CD4-positive, alpha-beta T cell treated with Interleukin-21 for 1 hour (primary cell): ENCODE measurements around the gene WDR81.
"Not testable (repeated sequence)": the region's sequence is repeated elsewhere in the genome, so short reads cannot be mapped to it uniquely, and the experiment has no call there.

Experiments
- DNase-seq: peaks from one replicate; pipeline ENCODE4 v3.0.0-alpha.2; 2020

WDR81 gene

GRCh38 chr17:1732241-1732832, 7.8 kb downstream of the WDR81 start:
- no peak for DNase-seq

DNA sequence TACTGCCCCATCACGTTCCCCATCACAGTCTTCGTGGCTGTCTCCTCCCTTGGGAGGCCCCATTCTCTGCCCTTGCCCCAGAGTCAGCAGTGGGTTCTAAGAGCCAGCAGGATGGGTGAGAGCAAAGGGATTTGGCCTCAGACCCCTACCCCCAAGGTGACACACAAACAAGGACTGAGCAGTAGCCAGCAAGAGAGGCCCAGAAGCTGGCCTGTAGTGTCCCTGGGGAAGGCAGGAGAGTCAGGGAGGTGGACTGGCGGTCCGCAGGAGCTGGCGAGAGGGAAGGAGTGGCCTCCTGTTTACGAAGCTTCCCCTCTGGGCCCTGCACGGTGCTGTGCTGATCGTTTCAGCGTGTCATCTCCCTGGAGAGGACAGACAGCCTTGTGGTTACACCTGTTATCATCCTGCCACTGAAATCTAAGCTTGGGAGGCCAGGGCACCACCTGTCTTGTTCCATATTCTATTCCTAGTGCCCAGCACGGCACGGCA, 8.4 kb downstream of the WDR81 start:
- no peak for DNase-seq

DNA sequence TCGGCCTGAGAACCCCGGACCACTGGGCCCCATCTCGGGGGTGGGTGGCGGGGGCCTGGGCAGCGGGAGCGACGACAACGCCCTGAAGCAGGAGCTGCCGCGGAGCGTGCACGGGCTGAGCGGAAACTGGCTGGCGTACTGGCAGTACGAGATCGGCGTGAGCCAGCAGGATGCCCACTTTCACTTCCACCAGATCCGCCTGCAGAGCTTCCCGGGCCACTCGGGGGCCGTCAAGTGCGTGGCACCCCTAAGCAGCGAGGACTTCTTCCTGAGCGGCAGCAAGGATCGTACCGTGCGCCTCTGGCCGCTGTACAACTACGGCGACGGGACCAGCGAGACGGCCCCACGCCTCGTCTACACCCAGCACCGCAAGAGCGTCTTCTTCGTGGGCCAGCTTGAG, 9.3 kb downstream of the WDR81 start:
- DNase-seq = no peak

- DNase-seq = no peak
Observed at GRCh38 chr17:1735418-1735817, 10.9 kb downstream of the WDR81 start.

DNA sequence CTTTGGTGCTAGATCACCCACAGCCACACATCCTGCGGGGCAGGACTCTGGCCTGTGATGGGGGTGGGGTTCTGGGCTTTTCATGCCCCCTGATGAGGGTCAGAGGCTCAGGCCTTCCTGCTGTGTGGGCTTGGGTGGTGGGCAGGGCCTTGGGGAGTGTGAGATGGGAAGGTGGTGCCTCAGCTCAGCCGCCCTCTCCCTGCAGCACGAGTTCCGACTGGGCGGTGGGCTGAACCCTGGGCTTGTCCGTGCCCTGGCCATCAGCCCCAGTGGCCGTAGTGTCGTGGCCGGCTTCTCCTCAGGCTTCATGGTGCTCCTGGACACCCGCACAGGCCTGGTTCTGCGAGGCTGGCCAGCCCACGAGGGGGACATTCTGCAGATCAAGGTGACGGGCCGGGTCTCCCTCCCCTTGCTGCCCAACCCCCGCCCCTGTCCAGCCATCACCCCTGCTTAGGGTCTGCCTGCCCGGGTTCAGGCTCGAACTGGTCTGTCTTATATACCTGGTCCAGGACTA, 11.4 kb downstream of the WDR81 start:
- DNase-seq = no peak

- peak; percentile 14 for DNase-seq
Observed at GRCh38 chr17:1736348-1737281, 12.1 kb downstream of the WDR81 start.

GRCh38 chr17:1737531-1738291, 13.2 kb downstream of the WDR81 start:
- no peak for DNase-seq

GRCh38 chr17:1741899-1742298, 17.4 kb downstream of the WDR81 start:
- DNase-seq = not testable (repeated sequence)

DNA sequence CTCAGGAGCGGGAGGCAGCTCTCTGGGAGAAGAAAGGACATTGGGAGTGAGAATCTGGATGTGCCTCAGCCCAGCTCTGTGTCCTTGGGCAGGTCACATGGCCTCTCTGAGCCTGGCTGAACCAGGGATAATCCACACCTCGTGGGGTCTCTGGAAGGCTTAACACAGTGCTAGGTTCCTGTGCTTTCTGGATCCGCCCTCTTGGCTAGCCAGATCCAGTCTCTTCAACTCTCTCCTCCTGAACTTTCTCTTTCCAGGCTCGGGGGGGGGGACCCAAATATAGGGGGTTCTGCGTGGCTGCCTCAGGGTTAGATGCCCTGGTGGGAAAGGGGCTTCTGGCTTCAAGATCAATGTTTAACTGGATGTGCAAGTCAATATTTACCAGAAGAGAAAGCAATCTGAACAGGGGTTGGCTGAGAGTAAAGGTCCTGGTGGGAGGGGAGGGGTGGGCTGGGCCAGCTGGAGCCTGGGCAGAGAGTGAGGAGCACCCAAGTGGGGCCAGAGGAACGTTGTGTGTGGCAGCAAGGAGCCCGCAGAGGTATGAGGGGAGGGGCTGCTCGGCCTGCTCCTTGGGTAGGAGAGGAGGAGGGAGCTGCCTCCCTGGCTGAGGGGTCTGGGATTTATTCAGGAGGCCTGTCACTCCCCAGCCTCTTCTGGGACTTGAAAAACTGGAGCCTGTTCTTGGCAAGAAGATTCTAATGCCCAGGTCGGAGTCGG, 18.0 kb downstream of the WDR81 start, which contains the start of gene SERPINF2:
SERPINF2 (plus strand) TSS at position 501 of the 717 bp plus-strand sequence. CDS start 2,125 bp downstream, outside the sequence.
- no peak for DNase-seq

- DNase-seq = no peak
Observed at GRCh38 chr17:1743088-1743439, 18.6 kb downstream of the WDR81 start.

GRCh38 chr17:1744551-1745512, 20.3 kb downstream of the WDR81 start:
- no peak for DNase-seq

- no peak for DNase-seq
Observed at GRCh38 chr17:1745513-1746020, 21.1 kb downstream of the WDR81 start.

- DNase-seq = no peak
Observed at GRCh38 chr17:1746975-1747543, 22.6 kb downstream of the WDR81 start.

DNA sequence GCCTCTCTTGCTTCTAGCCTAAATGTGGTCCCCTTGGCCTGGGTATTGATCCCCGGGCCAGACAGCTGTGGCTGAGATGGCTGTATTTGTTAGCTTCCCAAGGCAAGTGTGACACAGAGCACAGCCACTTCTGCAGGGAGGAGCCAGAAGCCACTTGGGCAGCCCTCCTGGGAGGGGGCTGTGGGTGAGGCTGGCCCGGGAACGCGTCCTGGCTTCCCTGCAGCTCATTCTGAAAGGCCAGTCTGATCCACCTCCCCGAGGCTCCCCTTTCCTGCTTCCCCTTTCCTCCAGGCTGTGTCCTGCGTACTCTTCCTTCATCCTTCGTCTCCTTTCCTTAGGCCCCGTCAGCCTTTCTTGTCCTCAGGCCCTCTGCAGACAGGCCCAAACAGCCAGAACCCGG, 26.1 kb downstream of the WDR81 start:
- DNase-seq = no peak

DNA sequence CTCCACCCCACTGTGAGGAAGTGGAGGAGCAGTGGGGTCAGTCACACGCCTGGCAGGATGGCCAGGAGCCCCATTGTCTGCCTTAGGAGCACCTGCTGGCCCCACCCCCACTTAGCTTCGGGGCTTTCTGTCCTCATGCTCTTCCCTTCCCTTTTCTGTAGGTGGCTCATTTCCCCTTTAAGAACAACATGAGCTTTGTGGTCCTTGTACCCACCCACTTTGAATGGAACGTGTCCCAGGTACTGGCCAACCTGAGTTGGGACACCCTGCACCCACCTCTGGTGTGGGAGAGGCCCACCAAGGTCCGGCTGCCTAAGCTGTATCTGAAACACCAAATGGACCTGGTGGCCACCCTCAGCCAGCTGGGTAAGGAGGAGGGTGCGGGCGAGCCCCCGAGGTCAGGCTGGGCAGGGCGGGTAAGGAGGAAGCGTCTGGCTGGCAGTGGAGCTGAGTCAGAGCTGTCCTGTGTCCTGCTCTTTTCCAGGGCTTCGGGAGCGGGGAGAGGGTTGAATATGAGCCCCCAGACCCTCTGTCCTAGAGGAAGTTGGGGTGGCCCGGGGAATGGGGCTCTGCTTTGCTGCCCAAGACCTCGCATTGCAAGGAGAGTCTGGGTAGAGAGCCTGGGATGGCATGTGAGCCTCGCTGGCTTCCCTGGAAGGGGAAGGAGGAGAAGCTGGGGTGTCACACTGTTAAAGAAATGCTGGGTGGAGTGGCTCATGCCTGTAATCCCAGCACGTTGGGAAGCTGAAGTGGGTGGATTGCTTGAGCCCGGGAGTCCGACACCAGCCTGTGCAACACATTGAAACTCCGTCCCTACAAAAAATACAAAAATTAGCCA, 28.1 kb downstream of the WDR81 start:
- DNase-seq = no peak

- no peak for DNase-seq
Observed at GRCh38 chr17:1753767-1754429, 29.4 kb downstream of the WDR81 start.

DNA sequence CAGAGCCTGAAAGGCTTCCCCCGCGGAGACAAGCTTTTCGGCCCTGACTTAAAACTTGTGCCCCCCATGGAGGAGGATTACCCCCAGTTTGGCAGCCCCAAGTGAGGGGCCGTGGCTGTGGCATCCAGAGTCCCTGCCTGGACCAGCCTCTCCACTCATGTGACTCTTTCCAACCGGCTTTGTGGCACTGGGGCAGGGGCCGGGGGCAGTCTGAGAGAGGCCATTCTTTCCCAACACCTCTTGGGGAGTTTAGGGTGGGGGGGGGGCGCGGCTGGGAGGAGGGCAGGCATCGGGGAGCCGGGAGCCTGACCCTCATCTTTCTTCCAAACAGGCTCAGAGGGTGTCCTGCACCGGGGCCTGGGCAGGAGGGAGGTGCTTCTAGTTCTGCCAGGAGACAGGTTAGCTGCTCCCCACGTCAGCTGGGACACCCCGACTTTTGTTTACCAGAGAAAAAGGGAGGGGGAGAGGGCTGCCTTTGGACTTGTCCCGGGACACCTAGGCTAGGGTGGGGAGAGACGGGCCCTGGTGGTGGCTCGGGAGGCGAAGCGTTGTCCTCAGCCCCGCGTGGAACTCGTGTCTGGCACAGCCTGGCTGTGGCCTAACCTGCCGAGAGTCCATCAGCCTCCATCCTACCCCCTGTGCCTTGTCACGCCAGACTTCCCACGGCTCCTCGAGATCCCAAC, 30.1 kb downstream of the WDR81 start:
- no peak for DNase-seq

DNA sequence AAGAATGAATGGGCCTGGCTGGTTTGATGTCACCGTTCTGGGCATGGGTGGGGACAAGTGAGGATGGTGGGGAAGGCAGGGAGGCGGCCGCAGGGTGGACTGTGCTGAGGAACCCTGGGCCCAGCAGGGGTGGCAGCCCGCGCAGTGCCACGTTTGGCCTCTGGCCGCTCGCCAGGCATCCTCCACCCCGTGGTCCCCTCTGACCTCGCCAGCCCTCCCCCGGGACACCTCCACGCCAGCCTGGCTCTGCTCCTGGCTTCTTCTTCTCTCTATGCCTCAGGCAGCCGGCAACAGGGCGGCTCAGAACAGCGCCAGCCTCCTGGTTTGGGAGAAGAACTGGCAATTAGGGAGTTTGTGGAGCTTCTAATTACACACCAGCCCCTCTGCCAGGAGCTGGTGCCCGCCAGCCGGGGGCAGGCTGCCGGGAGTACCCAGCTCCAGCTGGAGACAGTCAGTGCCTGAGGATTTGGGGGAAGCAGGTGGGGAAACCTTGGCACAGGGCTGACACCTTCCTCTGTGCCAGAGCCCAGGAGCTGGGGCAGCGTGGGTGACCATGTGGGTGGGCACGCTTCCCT, 30.8 kb downstream of the WDR81 start:
- no peak for DNase-seq
